HepG2 (cell line): ENCODE results near the gene ELOVL2. TPM values are rescaled to one million over a fixed set of nuclear protein-coding genes. Genes with fewer than 3 reads are reported as not detected.

ENCODE experiments used
- CHCHD3 ChIP-seq: sonication (generic); formaldehyde crosslinking; IDR thresholded peaks from 2 replicates; pipeline ENCODE4 v1.8.0; 2022; ENCODE audit warnings: mild to moderate bottlenecking, missing genetic modification reagents, moderate library complexity
- DR1 ChIP-seq: sonication (generic); formaldehyde crosslinking; IDR thresholded peaks from 2 replicates; pipeline ENCODE4 v1.8.0; 2021; ENCODE audit warnings: mild to moderate bottlenecking, missing genetic modification reagents, inconsistent platforms
- FOSL2 ChIP-seq: sonication (generic); formaldehyde crosslinking; IDR thresholded peaks from 2 replicates; pipeline ENCODE4 v1.4.0; 2020; ENCODE audit warnings: missing genetic modification reagents
- GTF2F1 ChIP-seq: fragments of 150-350 bp; IDR thresholded peaks from 2 replicates; pipeline ENCODE4 v1.6.1; 2014; ENCODE audit warnings: low read length
- HMG20B ChIP-seq: conservative IDR thresholded peaks from 2 replicates; pipeline ENCODE4 v1.6.1; 2016; ENCODE audit warnings: missing genetic modification reagents, missing compliant biosample characterization
- IKZF4 ChIP-seq: sonication (generic); formaldehyde crosslinking; IDR thresholded peaks from 2 replicates; pipeline ENCODE4 v1.5.1; 2020; ENCODE audit warnings: borderline replicate concordance, mild to moderate bottlenecking, low read depth, missing genetic modification reagents; ENCODE audit errors: not compliant biosample characterization
- MEF2D ChIP-seq: sonication (generic); formaldehyde crosslinking; IDR thresholded peaks from 2 replicates; pipeline ENCODE4 v1.5.1; 2020; ENCODE audit warnings: mild to moderate bottlenecking, missing genetic modification reagents
- MEIS2 ChIP-seq: sonication (generic); formaldehyde crosslinking; IDR thresholded peaks from 2 replicates; pipeline ENCODE4 v1.9.0; 2021; ENCODE audit warnings: mild to moderate bottlenecking, missing genetic modification reagents
- NFIB ChIP-seq: sonication (generic); formaldehyde crosslinking; IDR thresholded peaks from 2 replicates; pipeline ENCODE4 v1.9.0; 2021; ENCODE audit warnings: missing genetic modification reagents, mild to moderate bottlenecking, borderline replicate concordance
- NFIC ChIP-seq: IDR thresholded peaks from 2 replicates; pipeline ENCODE4 v1.6.1; 2012; ENCODE audit warnings: mild to moderate bottlenecking, low read length, inconsistent platforms
- PTBP1 ChIP-seq: fragments of 200-400 bp; formaldehyde crosslinking; IDR thresholded peaks from 2 replicates; pipeline ENCODE4 v1.6.1; 2018; ENCODE audit warnings: low read length, low read depth; ENCODE audit not compliant: poor library complexity, severe bottlenecking
- SIX1 ChIP-seq: sonication (generic); formaldehyde crosslinking; IDR thresholded peaks from 2 replicates; pipeline ENCODE4 v1.4.0; 2020; ENCODE audit warnings: missing genetic modification reagents, borderline replicate concordance
- ZFP90 ChIP-seq: sonication (generic); formaldehyde crosslinking; IDR thresholded peaks from 2 replicates; pipeline ENCODE4 v1.8.0; 2022; ENCODE audit warnings: missing genetic modification reagents, mild to moderate bottlenecking, inconsistent platforms, borderline replicate concordance
- ZNF205 ChIP-seq: IDR thresholded peaks from 2 replicates; pipeline ENCODE4 v1.6.1; 2018; ENCODE audit warnings: missing biosample characterization, missing genetic modification reagents
- ZNF333 ChIP-seq: sonication (generic); formaldehyde crosslinking; IDR thresholded peaks from 2 replicates; pipeline ENCODE4 v1.4.0; 2020; ENCODE audit warnings: mild to moderate bottlenecking, missing genetic modification reagents, borderline replicate concordance
- ZNF598 ChIP-seq: sonication (generic); formaldehyde crosslinking; IDR thresholded peaks from 2 replicates; pipeline ENCODE4 v1.5.1; 2020; ENCODE audit warnings: mild to moderate bottlenecking, missing genetic modification reagents, borderline replicate concordance
- polyA plus RNA-seq, 8 experiments: library from polyadenylated mRNA; depleted of rRNA in 3 of 8; stranded (reverse) in 7 of 8; unstranded in 1 of 8; fragments of >200 nt; fragmentation: Illumina TruSeq in 4 of 8; extraction: Trizol in 4 of 8; gene quantifications; 2 replicates each; pipeline versions ENCODE4 v1.2.1 to v1.2.3, GENCODE V29; 2011 to 2016; ENCODE audit warnings: low read depth in 4 of 8, missing spikeins in 1 of 8, mixed read lengths in 1 of 8; ENCODE audit not compliant: insufficient read depth in 1 of 8
- total RNA-seq, 5 experiments: library from RNA; depleted of rRNA; stranded (reverse); fragments of >200 nt; fragmentation: Illumina TruSeq; extraction: Trizol; gene quantifications; 2 replicates each; pipeline ENCODE4 v1.2.3, GENCODE V29; 2016; ENCODE audit warnings: low read depth in 1 of 5
- TF ChIP-seq, protein P1 (sequence below): IDR thresholded peaks from 2 replicates; pipeline ENCODE4 v1.6.1; 2016; ENCODE audit warnings: mild to moderate bottlenecking, missing biosample characterization, missing genetic modification reagents
- TF ChIP-seq, protein P2 (sequence below): sonication (generic); IDR thresholded peaks from 2 replicates; pipeline ENCODE4 v1.6.1; 2016; ENCODE audit warnings: low read depth, borderline replicate concordance
- TF ChIP-seq, protein P3 (sequence below): sonication (generic); formaldehyde crosslinking; IDR thresholded peaks from 2 replicates; pipeline ENCODE4 v1.5.0; 2020; ENCODE audit warnings: mild to moderate bottlenecking, missing genetic modification reagents
- TF ChIP-seq, protein P4 (sequence below): sonication (generic); formaldehyde crosslinking; IDR thresholded peaks from 2 replicates; pipeline ENCODE4 v1.4.0; 2020; ENCODE audit warnings: missing genetic modification reagents
- TF ChIP-seq, protein P5 (sequence below): sonication (generic); formaldehyde crosslinking; IDR thresholded peaks from 2 replicates; pipeline ENCODE4 v1.4.0; 2020; ENCODE audit warnings: missing genetic modification reagents

The ELOVL2 gene
- total and polyA plus RNA-seq, 2 of the 13 experiments (the other 11 are each of a cell fraction or from before 2014, with no cell fraction given) = 43.6 to 65.4 TPM

DNA sequence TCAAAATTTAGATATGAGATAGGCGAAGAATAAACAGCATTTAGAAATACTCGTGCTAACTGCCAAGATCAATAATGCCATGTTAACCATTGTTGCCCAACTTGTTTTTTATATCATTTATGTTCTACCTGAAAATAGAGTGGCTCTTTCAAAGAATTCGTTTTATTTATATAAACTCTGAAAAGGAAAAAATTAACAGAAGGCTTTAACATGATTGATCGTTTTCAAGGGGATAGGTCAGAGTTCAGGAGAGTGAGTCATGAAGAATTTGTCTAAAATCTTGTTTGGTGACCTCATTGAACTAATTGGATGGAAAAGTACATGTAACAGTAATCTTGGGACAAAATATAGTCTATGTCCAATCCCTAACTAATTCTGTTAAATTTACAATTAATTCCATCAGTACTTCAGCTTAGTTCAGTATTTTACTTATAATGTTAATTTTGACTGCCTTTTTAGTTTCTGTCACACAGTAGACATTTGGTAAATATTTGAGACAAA is 11.1 kb upstream of the ELOVL2 start (continued):
- no peak for TF ChIP-seq ZNF333 (CRISPR knock-in tag)
- TF ChIP-seq SIX1 (CRISPR knock-in tag) = no peak
- no peak for TF ChIP-seq DR1 (CRISPR knock-in tag)
- TF ChIP-seq, protein P1, sequence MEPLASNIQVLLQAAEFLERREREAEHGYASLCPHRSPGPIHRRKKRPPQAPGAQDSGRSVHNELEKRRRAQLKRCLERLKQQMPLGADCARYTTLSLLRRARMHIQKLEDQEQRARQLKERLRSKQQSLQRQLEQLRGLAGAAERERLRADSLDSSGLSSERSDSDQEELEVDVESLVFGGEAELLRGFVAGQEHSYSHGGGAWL (CRISPR knock-in tag) = no peak
- TF ChIP-seq, protein P2, sequence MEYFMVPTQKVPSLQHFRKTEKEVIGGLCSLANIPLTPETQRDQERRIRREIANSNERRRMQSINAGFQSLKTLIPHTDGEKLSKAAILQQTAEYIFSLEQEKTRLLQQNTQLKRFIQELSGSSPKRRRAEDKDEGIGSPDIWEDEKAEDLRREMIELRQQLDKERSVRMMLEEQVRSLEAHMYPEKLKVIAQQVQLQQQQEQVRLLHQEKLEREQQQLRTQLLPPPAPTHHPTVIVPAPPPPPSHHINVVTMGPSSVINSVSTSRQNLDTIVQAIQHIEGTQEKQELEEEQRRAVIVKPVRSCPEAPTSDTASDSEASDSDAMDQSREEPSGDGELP = no peak
- TF ChIP-seq IKZF4 (CRISPR knock-in tag) = no peak
- TF ChIP-seq MEIS2 = peak; percentile 78; the same call in 1 of the 2 replicates
- no peak for TF ChIP-seq PTBP1
- peak; percentile 82; the same call in 1 of the 2 replicates for TF ChIP-seq NFIC
- TF ChIP-seq, protein P3, sequence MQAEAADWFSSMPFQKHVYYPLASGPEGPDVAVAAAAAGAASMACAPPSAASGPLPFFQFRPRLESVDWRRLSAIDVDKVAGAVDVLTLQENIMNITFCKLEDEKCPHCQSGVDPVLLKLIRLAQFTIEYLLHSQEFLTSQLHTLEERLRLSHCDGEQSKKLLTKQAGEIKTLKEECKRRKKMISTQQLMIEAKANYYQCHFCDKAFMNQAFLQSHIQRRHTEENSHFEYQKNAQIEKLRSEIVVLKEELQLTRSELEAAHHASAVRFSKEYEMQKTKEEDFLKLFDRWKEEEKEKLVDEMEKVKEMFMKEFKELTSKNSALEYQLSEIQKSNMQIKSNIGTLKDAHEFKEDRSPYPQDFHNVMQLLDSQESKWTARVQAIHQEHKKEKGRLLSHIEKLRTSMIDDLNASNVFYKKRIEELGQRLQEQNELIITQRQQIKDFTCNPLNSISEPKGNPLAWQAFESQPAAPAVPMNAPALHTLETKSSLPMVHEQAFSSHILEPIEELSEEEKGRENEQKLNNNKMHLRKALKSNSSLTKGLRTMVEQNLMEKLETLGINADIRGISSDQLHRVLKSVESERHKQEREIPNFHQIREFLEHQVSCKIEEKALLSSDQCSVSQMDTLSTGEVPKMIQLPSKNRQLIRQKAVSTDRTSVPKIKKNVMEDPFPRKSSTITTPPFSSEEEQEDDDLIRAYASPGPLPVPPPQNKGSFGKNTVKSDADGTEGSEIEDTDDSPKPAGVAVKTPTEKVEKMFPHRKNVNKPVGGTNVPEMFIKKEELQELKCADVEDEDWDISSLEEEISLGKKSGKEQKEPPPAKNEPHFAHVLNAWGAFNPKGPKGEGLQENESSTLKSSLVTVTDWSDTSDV = no peak
- TF ChIP-seq ZFP90 (CRISPR knock-in tag) = no peak
- no peak for TF ChIP-seq HMG20B (CRISPR knock-in tag)
- no peak for TF ChIP-seq GTF2F1
- TF ChIP-seq, protein P4, sequence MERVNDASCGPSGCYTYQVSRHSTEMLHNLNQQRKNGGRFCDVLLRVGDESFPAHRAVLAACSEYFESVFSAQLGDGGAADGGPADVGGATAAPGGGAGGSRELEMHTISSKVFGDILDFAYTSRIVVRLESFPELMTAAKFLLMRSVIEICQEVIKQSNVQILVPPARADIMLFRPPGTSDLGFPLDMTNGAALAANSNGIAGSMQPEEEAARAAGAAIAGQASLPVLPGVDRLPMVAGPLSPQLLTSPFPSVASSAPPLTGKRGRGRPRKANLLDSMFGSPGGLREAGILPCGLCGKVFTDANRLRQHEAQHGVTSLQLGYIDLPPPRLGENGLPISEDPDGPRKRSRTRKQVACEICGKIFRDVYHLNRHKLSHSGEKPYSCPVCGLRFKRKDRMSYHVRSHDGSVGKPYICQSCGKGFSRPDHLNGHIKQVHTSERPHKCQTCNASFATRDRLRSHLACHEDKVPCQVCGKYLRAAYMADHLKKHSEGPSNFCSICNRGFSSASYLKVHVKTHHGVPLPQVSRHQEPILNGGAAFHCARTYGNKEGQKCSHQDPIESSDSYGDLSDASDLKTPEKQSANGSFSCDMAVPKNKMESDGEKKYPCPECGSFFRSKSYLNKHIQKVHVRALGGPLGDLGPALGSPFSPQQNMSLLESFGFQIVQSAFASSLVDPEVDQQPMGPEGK (CRISPR knock-in tag) = no peak
- peak; percentile 20; the same call in 1 of the 2 replicates for TF ChIP-seq FOSL2 (CRISPR knock-in tag)
- TF ChIP-seq NFIB (CRISPR knock-in tag) = no peak
- TF ChIP-seq, protein P5, sequence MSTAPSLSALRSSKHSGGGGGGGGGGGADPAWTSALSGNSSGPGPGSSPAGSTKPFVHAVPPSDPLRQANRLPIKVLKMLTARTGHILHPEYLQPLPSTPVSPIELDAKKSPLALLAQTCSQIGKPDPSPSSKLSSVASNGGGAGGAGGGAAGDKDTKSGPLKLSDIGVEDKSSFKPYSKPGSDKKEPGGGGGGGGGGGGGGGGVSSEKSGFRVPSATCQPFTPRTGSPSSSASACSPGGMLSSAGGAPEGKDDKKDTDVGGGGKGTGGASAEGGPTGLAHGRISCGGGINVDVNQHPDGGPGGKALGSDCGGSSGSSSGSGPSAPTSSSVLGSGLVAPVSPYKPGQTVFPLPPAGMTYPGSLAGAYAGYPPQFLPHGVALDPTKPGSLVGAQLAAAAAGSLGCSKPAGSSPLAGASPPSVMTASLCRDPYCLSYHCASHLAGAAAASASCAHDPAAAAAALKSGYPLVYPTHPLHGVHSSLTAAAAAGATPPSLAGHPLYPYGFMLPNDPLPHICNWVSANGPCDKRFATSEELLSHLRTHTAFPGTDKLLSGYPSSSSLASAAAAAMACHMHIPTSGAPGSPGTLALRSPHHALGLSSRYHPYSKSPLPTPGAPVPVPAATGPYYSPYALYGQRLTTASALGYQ (CRISPR knock-in tag) = no peak; the same call in 1 of the 2 replicates
- no peak for TF ChIP-seq ZNF598
- no peak for TF ChIP-seq MEF2D (CRISPR knock-in tag)
- no peak for TF ChIP-seq CHCHD3
- TF ChIP-seq ZNF205 (CRISPR knock-in tag) = no peak
